ENCODE results near the gene ETFDH.
"Not testable (repeated sequence)": the region's sequence is repeated elsewhere in the genome, so short reads cannot be mapped to it uniquely, and the experiment has no call there.

Gene ETFDH

GRCh38 chr4:158678767-158679166, 6.7 kb downstream of the ETFDH start:
- no peak for DNase-seq (ENCODE audit: low read depth)

GRCh38 chr4:158681629-158682028, 9.5 kb downstream of the ETFDH start:
- DNase-seq (ENCODE audit: low read depth), result no peak

- DNase-seq (ENCODE audit: low read depth), result no peak
These were observed 10.0 kb downstream of the ETFDH start for GRCh38 chr4:158682066-158682465.

DNA sequence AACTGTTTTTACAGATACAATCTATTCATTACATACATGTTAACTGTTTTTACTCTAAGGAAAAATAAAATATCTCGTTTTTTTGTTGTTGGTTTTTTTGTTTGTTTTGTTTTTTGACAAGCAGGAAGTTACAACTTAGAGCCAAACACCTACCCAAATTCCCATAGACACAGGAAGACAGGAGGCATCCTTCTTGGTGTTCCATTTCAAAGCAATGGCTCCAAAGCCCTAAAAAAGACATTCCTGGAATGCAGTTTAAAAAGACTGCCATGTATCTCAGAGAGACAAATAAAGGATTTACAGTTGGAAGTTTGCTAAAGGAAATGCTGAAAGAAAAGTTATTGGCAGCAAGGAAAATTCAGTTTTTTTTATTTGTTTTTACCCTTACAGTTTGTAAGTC, 16.7 kb downstream of the ETFDH start:
- DNase-seq (ENCODE audit: low read depth), result no peak

DNA sequence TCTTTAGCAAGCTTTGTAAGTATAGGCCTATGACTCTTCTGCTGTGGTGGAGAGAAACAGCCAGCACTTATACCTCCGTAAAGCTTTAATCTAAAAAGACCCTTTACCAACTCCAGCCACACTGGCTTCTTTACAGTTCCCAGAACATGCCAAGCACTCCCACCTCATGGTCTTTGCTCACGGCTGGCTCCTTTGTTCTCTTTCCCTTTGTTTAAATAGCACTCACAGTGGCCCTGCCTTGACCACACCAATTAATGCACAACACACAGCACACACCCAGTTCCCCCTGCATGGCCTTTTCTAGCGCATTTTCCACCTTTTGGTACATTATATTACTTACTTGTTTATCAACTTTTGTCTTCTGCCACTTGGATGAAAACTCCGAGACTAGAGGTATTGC, 32.2 kb downstream of the ETFDH start:
- DNase-seq (ENCODE audit: low read depth), result no peak

DNA sequence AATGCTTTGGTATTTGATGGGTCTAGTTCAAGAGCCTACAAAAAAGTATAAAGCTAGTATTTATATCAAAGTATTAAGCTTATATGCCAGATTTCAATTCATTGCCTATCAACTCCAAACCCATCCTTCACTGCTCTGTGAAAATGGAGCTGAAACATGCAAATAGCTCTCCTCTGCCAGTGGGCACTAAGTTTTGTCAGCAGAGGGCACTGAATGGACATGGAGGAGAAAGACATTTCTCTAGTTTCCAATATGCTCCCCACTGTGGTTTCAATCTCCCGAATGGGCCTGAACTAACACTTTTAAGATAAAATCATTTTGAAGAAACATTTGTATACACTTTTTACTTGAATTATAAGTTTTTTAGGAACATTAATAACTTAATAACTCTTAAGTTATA, 38.7 kb downstream of the ETFDH start:
- no peak for DNase-seq (ENCODE audit: low read depth)

DNA sequence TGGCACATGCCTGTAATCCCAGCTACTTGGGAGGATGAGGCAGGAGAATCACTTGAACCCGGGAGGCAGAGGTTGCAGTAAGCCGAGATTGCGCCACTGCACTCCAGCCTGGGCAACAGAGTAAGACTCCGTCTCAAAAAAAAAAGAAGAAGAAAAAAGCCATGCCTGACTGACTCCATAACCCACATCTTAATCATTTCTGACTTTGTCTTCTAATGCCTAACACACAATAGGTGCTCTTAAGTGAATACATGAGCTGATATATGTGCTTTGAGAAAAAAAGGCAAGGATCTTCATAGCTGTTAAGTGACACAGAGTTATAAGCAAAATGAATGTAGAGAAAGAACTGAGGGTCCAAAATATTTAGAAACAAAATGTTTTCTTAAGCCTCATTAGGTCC, 40.5 kb downstream of the ETFDH start:
- not testable (repeated sequence) for DNase-seq (ENCODE audit: low read depth)

GRCh38 chr4:158714937-158715336, 42.8 kb downstream of the ETFDH start:
- DNase-seq (ENCODE audit: low read depth), result no peak

DNA sequence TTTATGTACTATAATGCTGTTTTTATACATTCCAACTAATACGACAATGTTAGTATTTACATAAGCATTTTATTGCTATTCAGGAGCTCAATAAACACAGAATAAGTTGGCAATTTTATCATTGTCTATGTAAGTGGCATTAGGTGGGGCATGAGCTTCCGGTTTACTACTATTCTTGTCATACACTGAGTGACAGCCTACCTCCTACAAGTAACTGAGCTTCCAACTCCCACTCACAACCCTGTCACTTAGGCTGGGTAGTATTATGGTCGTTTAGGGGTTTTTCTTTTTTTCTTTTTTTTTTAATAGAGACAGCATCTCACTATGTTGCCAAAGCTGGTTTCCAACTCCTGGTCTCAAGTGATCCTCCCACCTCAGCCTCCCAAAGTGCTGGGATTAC, 43.7 kb downstream of the ETFDH start:
- DNase-seq (ENCODE audit: low read depth), result no peak

- DNase-seq (ENCODE audit: low read depth), result no peak
These were observed 49.6 kb downstream of the ETFDH start for GRCh38 chr4:158721680-158722079.

DNA sequence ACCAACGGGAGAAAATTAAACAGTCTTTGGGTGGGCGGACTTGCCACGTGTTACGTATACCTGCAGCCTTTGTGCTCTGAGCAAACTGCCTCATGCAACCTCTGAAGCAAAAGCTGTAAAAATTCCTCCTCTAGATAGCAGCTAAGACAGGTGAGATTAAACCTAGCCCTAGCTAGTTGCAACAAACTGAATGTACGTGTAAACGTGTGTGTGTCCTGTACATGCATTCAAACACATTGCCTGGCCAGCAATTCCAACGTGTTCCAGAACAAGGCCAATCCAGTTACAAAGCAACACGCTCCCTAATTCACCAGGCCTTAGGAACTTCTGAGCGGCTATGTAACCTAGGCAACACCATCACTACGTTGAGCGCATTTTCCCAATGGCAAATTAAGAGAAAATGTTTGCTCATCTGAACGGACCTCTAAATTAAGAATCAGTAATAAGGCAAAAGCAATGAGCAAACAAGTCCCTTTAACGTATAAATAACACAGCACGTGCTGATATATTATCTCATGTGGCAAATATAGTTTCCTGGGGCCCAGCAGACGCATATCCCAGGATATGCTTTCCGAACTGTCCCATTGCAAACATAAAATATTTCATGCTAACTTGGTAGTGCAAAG, 50.3 kb downstream of the ETFDH start:
- DNase-seq (ENCODE audit: low read depth), result peak; percentile 7

DNA sequence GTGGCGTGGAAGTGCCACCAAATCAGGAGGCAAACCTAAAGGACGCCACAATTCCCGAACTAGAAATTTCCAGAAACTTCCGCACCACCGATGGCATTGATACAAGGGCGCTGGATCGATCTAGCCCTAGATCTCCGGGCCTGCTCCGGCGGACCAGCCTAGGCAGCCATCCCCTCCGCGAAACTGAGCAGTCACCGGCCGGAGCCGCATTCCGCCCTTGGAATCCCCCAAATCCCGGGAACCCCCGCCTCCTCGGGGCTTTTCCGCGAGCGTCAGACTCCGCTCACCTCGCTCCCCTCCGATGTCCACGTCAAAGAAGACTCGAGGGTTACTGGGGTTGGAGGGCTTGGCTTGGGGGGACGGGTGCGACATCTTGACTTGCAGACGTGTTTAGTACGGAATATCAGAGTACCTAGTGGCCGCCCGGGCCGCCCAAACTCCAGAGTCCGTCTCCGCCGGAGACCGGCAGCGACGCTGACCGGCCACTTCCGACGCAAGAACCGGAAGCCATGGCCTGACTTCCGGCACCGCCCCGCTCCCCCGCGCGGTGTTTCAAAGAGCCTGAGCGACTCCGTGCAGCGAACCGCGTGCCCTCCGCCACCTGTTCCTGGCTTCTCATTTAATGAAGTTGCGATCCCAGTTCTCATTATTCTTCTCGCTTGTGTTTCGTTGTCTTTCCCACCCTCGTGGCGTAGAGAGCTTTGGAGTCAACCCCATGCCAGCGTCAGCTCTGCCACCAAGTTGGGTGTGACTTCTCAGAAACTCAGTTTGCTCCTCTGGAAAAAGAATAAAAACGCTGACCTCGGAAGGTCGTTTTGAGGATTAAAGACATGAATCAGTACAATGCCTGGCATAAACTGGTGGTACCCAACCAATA, 51.1 kb downstream of the ETFDH start, which contains the start of gene PPID:
PPID (minus strand) TSS at position 480 of the 877 bp plus-strand sequence; CDS start at position 372, 108 bp downstream.
- DNase-seq (ENCODE audit: low read depth), result peak; percentile 70

GRCh38 chr4:158724637-158725036, 52.5 kb downstream of the ETFDH start:
- DNase-seq (ENCODE audit: low read depth), result no peak

DNA sequence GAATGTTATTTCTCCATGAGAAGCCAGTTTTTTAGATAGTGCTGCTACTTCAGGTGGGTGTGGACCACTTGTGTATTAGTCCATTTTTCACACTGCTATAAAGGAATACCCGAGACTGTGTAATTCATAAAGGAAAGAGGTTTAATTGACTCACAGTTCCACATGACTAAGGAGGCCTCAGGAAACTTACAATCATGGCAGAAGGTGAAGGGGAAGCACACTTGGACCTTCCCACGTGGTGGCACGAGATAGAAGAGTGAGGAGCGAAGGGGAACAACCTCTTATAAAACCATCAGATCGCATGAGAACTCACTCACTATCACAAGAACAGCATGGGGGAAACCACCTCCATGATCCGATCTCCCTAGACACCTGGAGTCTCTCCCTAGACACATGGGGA, 54.5 kb downstream of the ETFDH start:
- no peak for DNase-seq (ENCODE audit: low read depth)

GRCh38 chr4:158728236-158728635, 56.1 kb downstream of the ETFDH start:
- DNase-seq (ENCODE audit: low read depth), result no peak

DNA sequence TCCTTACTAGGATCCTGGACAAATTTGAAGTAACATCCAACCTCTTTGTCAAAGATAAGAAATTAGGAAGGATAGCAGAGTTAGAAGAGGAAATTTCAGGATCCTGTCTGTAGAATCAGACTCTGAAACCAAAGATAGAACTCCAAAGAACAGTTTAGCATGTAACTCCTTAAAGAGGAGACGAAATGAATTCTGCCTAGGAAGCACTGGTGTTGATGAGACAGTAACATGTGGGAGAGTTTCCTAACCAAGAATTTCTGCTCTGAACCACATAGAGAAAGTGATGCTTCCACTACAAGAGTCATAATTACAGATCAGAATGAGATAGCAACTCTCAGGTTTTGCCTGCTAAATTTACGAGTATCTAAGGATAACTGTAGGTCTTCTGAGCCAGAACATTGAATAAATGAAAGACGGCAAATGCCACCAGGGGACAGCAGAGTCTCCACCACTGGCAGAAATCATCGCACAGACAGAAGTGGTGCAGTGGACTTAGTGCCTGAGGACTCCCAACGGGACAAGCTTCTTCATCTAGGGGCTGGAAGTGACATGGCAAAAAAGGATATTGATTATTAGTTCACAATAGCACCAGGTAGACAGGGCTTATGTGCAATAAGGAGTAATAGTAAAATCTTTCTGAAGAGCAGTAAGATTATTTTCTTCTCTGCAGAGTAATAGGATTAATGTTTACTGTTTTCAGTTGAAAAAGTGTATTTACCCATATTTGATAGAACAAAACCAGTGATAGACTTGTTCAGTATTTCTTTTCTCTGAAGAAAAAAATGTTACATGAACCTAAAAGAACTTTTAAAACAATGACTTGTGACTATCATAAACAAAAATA, 57.8 kb downstream of the ETFDH start:
- peak; percentile 32 for DNase-seq (ENCODE audit: low read depth)

DNA sequence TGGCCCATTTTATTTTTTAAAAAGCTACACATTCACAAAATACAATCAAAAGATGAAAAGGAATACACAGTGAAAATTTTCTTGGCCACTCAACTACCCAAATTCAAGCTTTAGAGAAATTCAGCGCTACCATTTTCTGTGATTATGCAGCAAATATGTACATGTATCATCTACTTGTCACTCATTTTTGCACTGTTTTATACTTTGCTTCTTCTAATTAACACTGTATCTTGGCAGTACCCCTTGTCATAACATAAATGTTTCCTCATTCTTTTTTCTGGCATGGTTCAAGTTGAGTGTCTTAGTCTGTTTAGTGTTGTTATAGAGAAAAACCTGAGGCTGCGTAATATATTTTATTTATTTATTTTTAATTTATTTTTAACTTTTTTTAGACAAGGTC, 66.8 kb downstream of the ETFDH start:
- DNase-seq (ENCODE audit: low read depth), result no peak

GRCh38 chr4:158739600-158739999, 67.5 kb downstream of the ETFDH start:
- DNase-seq (ENCODE audit: low read depth), result no peak

DNA sequence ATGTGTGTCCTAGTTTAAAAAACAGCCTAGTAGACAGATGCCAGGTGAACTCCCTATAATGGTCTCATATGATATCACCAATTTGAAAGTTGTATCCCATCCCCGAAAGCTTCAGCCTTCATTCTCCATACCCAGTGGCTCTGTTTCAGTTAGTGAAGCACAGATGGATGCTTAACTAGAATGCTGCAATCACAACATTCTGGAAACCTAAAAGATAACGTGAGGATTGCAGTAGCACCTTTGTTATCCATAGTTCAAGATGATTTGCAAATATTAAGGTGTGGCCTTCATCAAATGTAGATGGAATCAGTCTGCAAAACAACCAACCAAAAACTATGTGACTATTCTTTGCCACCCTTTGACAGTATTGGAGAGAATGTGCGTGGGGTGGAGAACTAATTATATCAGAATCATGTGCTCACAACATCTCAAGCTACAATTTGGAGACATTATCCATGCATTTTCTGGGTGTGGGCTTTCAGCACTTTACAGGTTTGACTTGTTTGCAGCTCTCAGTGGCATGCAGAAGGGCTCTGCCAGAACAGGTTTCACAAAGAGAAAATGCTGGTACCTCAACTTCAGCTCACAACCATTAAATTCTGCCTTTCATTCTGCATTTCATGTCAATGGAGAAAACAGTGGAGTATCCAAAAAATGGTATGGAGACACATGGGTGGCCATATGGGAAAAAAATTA, 69.4 kb downstream of the ETFDH start:
- no peak for DNase-seq (ENCODE audit: low read depth)

GRCh38 chr4:158746537-158746936, 74.4 kb downstream of the ETFDH start:
- not testable (repeated sequence) for DNase-seq (ENCODE audit: low read depth)

GRCh38 chr4:158750379-158750778, 78.3 kb downstream of the ETFDH start:
- DNase-seq (ENCODE audit: low read depth), result no peak

Measured in stimulated activated CD4-positive, alpha-beta T cell treated with anti-CD3 and anti-CD28 coated beads, Interleukin-2, amount 100 ng/mL, for 4 hours (primary cell).